HFFc6 (cell line): ENCODE results near the gene MCOLN2. TPM values are rescaled to one million over a fixed set of nuclear protein-coding genes. Genes with fewer than 3 reads are reported as not detected.

Experiments
- DNase-seq: peaks from one replicate; pipeline ENCODE4 v3.0.0-alpha.2; 2018
- H3K27ac Mint-ChIP-seq: 2 replicates; pipeline ENCODE4 v1.8.0; 2020; ENCODE audit warnings: mild to moderate bottlenecking, mixed read lengths
- H3K27me3 Mint-ChIP-seq: 2 replicates; pipeline ENCODE4 v1.8.0; 2021; ENCODE audit warnings: mild to moderate bottlenecking, moderate library complexity, mixed read lengths; ENCODE audit not compliant: insufficient read depth
- H3K36me3 Mint-ChIP-seq: 2 replicates; pipeline ENCODE4 v1.8.0; 2021; ENCODE audit warnings: low read depth, mixed read lengths
- H3K4me1 Mint-ChIP-seq: 2 replicates; pipeline ENCODE4 v1.8.0; 2020; ENCODE audit warnings: low read depth, mixed read lengths
- H3K4me3 Mint-ChIP-seq: 2 replicates; pipeline ENCODE4 v1.8.0; 2020; ENCODE audit warnings: mild to moderate bottlenecking, moderate library complexity, mixed read lengths
- H3K9me3 Mint-ChIP-seq: 2 replicates; pipeline ENCODE4 v1.8.0; 2020; ENCODE audit warnings: mild to moderate bottlenecking, mixed read lengths
- CTCF ChIP-seq: fragments of 200-600 bp; sonication (generic); IDR thresholded peaks from 2 replicates; pipeline ENCODE4 v1.5.0; 2021; ENCODE audit warnings: antibody characterized with exemption, mild to moderate bottlenecking
- total RNA-seq, 6 experiments: library from RNA; stranded (reverse); fragmentation: NEBNext Ultra II Directional; extraction: Animal tissue kit (Norgen Biotek cat#: 25700); gene quantifications; 2 replicates in 1 of 6; 3 replicates in 5 of 6; pipeline ENCODE4 v1.2.3, GENCODE V29; 2021

Gene MCOLN2
- total RNA-seq, 6 experiments from 2014 or later: 1.3 to 4.1 (median 2.5) TPM

- H3K27me3 Mint-ChIP-seq: peaks cover 3% of the 10 kb centered on the region; the same call in 1 of the 2 replicates
- H3K36me3 Mint-ChIP-seq: no peaks in the 10 kb centered on the region
- H3K4me3 Mint-ChIP-seq: no peak overlapping the region
- peak; percentile 27; the same call in 1 of the 2 replicates for TF ChIP-seq CTCF
- peak overlapping the region; percentile 15; the same call in 1 of the 2 replicates for H3K27ac Mint-ChIP-seq
- no peak for DNase-seq
- peaks cover 41% of the 10 kb centered on the region for H3K4me1 Mint-ChIP-seq
- H3K9me3 Mint-ChIP-seq: no peaks in the 10 kb centered on the region
Observed at GRCh38 chr1:84884671-84885389, 112.1 kb downstream of the MCOLN2 start.

GRCh38 chr1:84883286-84883685 lies 113.6 kb downstream of the MCOLN2 start:
- H3K36me3 Mint-ChIP-seq: no peaks in the 10 kb centered on the region
- H3K27ac Mint-ChIP-seq: peak overlapping the region; percentile 51; the same call in 1 of the 2 replicates
- no peaks in the 10 kb centered on the region for H3K9me3 Mint-ChIP-seq
- H3K4me3 Mint-ChIP-seq: peak overlapping the region; percentile 10; the same call in 1 of the 2 replicates
- TF ChIP-seq CTCF: no peak
- peak; percentile 21 for DNase-seq
- H3K4me1 Mint-ChIP-seq: peaks cover 48% of the 10 kb centered on the region
- peaks cover 5% of the 10 kb centered on the region; the same call in 1 of the 2 replicates for H3K27me3 Mint-ChIP-seq

- H3K27ac Mint-ChIP-seq: no peak overlapping the region
- H3K36me3 Mint-ChIP-seq: no peaks in the 10 kb centered on the region
- H3K4me3 Mint-ChIP-seq: peak overlapping the region; percentile 52
Observed at GRCh38 chr1:84877592-84877991, 119.3 kb downstream of the MCOLN2 start.

GRCh38 chr1:84876353-84876752 lies 120.6 kb downstream of the MCOLN2 start:
- DNase-seq: no peak
- no peak for TF ChIP-seq CTCF
- no peaks in the 10 kb centered on the region for H3K9me3 Mint-ChIP-seq
- no peak overlapping the region for H3K4me3 Mint-ChIP-seq
- H3K36me3 Mint-ChIP-seq: no peaks in the 10 kb centered on the region
- H3K4me1 Mint-ChIP-seq: peaks cover 26% of the 10 kb centered on the region
- no peak overlapping the region for H3K27ac Mint-ChIP-seq
- H3K27me3 Mint-ChIP-seq: peaks cover 14% of the 10 kb centered on the region

More at GRCh38 chr1:84877592-84877991, 119.3 kb downstream of the MCOLN2 start:
- Mint-ChIP-seq H3K27me3 (peaks cover 8% of the 10 kb centered on the region), H3K4me1 (peaks cover 30% of the 10 kb centered on the region), H3K9me3 (no peaks in the 10 kb centered on the region)
- TF ChIP-seq CTCF: no peak
- DNase-seq: peak; percentile 25

Other genes starting within 250 kb of the MCOLN2 start
- gene LPAR3, start 103.9 kb downstream of the MCOLN2 start, total RNA-seq: 1 to 10 TPM in 5 of 6 experiments, under 1 TPM in 1; 0.28 to 3.1 (median 2.0) TPM
- under 1 TPM; 0.09 to 0.51 (median 0.28) TPM for gene MCOLN3, start 51.4 kb upstream of the MCOLN2 start, total RNA-seq
- 10 to 100 TPM in 4 of 6 experiments, 1 to 10 TPM in 2; 9.1 to 12.3 (median 10.3) TPM for gene SYDE2, start 203.9 kb upstream of the MCOLN2 start, total RNA-seq